Measurements from ENCODE around the gene AHDC1.
A peak's percentile ranks its signal among the peaks of the same experiment; 100 is the strongest.
"Not testable (repeated sequence)": the region's sequence is repeated elsewhere in the genome, so short reads cannot be mapped to it uniquely, and the experiment has no call there.

AHDC1 gene

GRCh38 chr1:27547220-27548116 is 56.5 kb downstream of the AHDC1 start:
- DNase-seq, result no peak

DNA sequence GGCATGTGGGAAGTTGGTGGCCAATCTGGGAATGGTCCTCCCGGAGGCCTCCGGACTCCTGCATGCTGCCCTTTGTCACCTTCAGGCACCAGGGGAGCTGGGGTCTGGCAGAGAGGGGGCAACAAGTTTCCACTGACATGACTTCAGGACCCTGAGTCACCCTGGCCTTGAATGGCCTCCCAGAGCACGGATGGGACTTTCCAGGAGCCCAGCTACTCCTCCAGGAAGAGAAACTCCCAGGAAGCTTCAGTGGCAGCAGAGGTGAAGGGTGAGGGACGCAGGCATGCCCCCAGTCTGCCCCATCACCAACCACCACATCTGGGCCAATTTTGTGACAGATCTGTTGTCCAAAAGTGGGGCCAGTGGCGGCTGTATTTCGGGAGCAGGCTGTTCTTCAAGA is 58.1 kb downstream of the AHDC1 start:
- no peak for DNase-seq

DNA sequence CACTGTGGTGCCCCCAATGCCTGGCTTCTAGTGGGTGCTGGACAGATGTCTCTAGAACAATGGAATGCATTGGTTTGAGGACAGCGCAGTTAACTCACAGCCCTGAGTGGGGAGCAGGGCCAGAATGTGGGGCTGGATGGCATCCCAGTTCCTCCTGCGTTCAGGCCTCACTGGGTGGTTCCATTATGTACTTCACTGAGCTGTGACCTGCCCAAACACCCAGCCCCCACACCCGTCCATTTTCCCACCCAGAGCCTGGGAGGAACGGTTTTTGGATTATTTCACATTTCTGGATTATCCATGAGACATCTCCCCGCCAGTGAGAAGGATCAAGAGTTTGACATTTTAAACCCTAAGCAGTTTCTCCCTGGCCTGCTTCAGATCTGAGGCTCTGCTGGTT is 58.7 kb downstream of the AHDC1 start:
- DNase-seq, result no peak

GRCh38 chr1:27544834-27545233 is 59.1 kb downstream of the AHDC1 start:
- DNase-seq, result no peak

GRCh38 chr1:27543284-27543683 is 60.7 kb downstream of the AHDC1 start:
- DNase-seq, result no peak

- no peak for DNase-seq
Observed at GRCh38 chr1:27542463-27543273, 61.3 kb downstream of the AHDC1 start.

DNA sequence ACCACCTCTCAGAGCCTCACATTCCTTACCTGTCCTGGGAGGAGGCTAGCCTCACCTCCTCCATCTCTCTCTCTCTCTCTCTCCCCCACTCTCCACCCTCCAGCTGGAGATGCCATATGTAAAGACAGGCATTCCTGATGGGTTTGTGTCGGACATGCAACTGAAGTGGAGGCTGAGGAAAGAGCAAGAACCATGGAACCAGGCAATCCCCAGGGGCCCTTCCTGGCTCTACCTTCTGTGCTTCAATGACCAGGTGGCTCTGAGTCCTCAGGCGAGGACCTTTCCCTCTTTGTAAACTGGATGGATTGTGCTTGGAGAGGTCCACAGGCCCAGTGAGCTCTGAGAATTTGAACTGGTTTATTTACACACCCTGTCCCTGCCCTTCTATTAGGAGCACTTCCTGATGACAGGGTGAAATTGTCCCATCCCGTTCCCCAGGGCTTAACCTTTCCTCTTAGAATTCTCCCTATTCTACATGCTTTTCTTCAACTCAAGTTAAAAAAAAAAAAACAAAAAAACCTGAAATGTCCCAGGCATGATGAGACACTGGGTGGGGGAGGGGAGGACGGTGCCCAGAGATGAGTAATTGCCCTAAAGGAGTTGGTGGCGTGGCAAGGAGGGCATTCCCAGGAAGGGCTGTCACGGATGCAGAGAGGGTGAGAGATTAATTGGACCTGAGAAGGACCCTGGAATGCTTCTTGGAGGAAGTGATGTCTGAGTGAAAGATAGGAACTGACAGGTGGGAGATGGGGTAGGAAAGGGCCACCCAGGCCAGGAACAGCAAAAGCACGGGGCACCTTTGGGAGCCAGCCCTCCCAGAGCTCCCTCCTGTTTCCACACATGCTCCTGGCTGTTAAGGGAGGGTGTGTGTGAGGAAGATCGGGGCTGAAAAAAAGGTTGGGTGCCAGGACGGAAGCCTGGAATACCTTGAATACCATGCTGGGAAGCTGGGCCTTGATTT is 63.8 kb downstream of the AHDC1 start:
- DNase-seq, result no peak

DNA sequence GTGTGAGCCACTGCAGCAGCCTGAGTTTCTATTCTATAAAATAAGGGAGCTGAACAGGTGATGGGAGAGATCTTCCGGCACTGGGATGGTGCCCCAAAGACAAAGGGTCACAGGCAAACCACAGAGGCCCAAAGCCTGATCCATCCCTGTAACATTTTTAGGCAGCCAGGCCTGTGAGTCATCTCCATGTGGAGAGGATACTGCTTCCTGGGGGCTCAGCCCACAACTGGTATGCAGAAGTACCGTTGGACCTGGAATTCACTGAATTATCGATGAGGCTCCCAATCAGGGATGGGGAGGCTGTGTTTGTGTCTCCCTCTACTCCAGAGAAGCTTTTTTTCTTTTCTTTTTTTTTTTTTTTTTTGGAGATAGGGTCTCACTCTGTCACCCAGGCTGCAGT is 65.2 kb downstream of the AHDC1 start:
- DNase-seq, result no peak

DNA sequence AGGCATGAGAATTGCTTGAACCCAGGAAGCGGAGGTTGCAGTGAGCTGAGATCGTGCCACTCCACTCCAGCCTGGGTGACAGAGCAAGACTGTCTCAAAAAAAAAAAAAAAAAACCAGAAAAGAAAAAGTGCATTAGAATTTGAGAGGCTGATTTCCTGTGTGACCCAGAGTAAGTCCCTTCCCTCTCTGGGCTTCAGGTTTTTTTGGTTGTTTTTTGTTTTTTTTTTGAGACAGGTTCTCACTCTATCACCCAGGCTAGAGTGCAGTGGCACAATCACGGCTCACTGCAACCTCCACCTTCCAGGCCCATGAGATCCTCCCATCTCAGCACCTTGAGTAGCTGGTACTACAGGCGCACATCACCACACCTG is 65.7 kb downstream of the AHDC1 start:
- DNase-seq, result not testable (repeated sequence)

GRCh38 chr1:27536767-27537166 is 67.2 kb downstream of the AHDC1 start:
- DNase-seq, result no peak

DNA sequence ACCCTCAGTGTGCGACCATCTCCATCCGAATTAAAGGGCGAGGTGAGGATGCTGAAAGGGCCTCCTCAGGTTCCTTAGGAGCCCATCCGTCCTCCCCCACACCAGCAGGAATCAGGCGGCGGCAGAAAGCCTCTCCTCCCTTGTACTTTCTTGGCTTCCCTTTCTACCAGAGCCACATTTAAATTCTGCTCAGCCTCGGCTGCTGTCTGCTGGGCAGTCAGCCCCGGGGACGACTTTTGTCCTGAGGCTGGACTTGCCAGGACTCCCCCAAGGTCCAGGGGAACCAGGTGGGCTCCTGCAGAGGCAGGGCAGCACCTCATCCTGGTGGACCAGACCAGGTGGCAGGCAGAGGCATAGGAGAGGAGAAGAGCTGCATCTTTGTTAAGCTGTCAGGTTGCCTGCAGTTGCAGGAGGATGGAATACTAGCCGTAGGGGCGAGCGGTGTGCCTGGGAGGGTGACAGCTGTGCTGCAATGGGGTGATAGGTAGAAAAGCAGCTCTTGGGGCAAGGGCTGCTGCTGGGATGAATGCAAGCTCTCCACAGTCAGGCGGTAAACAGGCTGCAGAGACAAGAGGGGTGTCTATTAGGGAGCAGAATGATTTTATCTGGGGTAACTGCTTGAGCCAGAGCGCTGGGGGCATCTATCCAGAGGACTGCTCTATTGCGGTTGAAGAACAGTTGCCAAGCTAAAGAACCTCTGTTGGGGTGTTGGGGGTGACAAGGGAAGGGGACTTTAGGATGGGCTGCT is 67.8 kb downstream of the AHDC1 start:
- DNase-seq, result no peak

DNA sequence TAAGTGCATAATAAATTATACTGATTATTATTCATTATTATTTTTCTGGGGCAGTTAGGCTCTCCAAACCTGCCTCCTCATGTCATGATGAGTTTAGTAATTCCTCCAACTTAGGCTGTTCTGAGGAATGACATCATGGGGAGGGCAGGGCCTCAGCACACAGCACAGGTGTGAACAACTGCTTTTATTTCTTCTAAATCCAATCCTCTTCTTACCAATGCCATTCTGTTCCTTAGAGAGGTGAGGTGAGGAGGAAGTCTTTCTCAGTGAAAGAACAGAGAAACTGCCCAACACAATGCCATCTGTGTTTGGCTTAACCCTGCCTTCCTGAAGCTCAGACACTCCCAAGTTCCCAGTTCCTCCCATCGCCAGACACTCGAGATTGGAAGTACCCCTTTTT is 68.6 kb downstream of the AHDC1 start:
- no peak for DNase-seq

GRCh38 chr1:27531959-27532685 is 71.8 kb downstream of the AHDC1 start:
- DNase-seq, result no peak

DNA sequence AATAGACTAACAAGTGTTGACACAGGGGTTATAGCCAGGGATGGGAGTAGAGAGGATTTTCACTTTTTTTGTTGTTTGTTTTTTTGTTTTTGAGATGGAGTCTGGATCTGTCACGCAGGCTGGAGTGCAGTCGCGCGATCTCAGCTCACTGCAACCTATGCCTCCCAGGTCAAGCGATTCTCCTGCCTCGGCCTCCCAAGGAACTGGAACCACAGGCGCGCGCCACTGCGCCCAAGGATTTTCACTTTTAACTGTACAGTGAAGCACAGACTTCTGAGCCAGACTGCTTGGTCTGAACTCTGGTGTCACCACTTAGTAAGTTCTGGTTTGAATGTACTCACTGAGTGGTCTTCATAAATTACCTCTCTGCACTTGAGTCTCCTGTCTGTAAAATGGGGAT is 73.8 kb downstream of the AHDC1 start:
- DNase-seq, result no peak

DNA sequence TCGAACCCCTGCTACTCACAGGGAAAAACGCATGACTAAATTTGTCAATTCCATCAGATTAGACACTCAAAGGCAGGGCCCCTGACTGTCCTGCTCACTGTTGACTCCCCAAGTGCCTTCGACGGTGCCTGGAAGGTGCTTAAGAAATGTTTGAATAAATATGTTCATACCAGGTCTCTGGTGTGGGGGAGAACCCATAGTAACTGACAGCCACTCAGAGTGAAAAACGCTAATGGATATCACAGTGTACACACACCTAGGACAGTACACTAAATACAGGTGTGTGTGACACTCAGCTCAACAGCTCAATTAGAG is 74.3 kb downstream of the AHDC1 start:
- no peak for DNase-seq

DNA sequence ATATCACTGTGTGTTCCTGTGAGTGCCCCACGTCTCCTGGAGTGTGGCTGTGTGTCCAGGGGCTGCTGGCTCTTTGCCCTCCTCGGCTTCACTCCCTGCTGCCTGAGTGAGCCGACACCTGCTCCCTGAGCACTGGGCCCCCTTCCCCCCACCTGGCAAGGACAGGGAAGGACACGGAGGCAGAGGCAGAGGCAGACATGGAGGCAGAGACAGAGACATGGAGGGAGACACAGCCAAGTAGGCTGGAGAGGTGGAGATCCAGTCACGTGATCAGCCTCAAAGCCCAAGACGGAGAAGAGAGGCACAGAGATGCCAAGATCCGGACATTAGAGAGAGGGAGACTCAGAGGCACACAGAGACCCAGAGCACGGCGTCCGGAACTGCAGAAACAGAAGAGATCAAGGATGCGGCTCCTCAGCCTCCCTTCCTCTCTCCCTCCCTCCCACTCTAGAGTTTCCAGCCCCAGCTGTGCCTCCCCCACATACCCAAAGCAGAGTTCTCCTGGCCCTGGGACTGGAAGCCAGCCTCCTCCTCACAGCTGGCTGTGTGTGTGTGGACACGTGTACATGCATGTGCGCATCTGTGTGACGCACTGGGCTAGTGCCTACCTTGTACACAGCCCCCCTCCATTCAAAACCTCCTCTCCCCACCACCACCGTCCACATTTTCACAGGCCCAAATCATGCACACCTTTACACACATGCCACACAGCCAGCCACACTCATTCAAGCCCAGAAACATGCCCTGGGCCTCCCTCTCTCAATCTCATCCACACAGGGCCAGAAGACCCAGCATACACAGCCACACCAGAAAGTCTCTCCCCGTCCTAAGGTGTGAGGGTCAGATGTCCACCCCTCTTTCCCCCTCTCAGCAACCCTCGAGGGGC is 74.9 kb downstream of the AHDC1 start:
- no peak for DNase-seq

- DNase-seq, result peak; percentile 58
Observed at GRCh38 chr1:27527890-27528817, 75.8 kb downstream of the AHDC1 start.

- DNase-seq, result peak; percentile 88
Observed at GRCh38 chr1:27527223-27527889, 76.6 kb downstream of the AHDC1 start.

Data from NCI-H2081 treated with DMSO at 0.1 percent for 48 hours (cell line).